Common myeloid progenitor, CD34-positive (primary cell): ENCODE measurements around the gene STAC.

Source experiments
- CTCF ChIA-PET: fragments of 350-600 bp; sonication (Branson Sonifier 250); formaldehyde crosslinking; loops from one replicate; lab custom pipeline; 2021; ENCODE audit warnings: antibody characterized with exemption; lab: Charles Lee
- POLR2A ChIA-PET: fragments of 350-600 bp; sonication (Branson Sonifier 250); formaldehyde crosslinking; loops from one replicate; lab custom pipeline; 2021; ENCODE audit warnings: antibody characterized with exemption; lab: Charles Lee
- DNase-seq, 3 donors: peaks; one replicate each; pipeline versions ENCODE4 v3.0.0 to v3.0.0-alpha.2; 2013
- H3K27ac ChIP-seq, 2 experiments: 1 replicate in 1 of 2; 2 replicates in 1 of 2; pipeline ENCODE4 v1.7.0; 2013; ENCODE audit warnings: inconsistent platforms in 2 of 2, low read length in 2 of 2, mild to moderate bottlenecking in 2 of 2, low read depth in 1 of 2, moderate library complexity in 1 of 2; ENCODE audit not compliant: severe bottlenecking in 2 of 2, insufficient read depth in 1 of 2, poor library complexity in 1 of 2
- H3K27me3 ChIP-seq, 5 experiments: replicated peaks in 2 of 5; 1 replicate in 3 of 5; 2 replicates in 2 of 5; pipeline versions ENCODE4 v1.6.1 to v1.7.0; 2013; ENCODE audit warnings: low read length in 4 of 5, mild to moderate bottlenecking in 2 of 5, moderate library complexity in 2 of 5, inconsistent platforms in 1 of 5; ENCODE audit not compliant: insufficient read depth in 5 of 5, control insufficient read depth in 4 of 5
- H3K36me3 ChIP-seq, 4 experiments: 1 replicate in 2 of 4; 2 replicates in 2 of 4; pipeline versions ENCODE4 v1.6.1 to v1.7.0; 2013; ENCODE audit warnings: low read length in 3 of 4, control low read depth in 1 of 4, mild to moderate bottlenecking in 1 of 4; ENCODE audit not compliant: control insufficient read depth in 4 of 4, insufficient read depth in 4 of 4
- H3K4me1 ChIP-seq, 4 experiments: 1 replicate in 3 of 4; 2 replicates in 1 of 4; pipeline versions ENCODE4 v1.6.1 to v1.7.1; 2013; ENCODE audit warnings: low read length in 3 of 4, mild to moderate bottlenecking in 3 of 4, control low read depth in 1 of 4, inconsistent platforms in 1 of 4, moderate library complexity in 1 of 4; ENCODE audit not compliant: control insufficient read depth in 4 of 4, insufficient read depth in 4 of 4; ENCODE audit errors: control extremely low read depth in 1 of 4
- H3K4me3 ChIP-seq, 7 experiments: 1 replicate in 4 of 7; 2 replicates in 3 of 7; pipeline versions ENCODE4 v1.5.1 to v1.7.0; 2013; ENCODE audit warnings: mild to moderate bottlenecking in 7 of 7, low read length in 6 of 7, moderate library complexity in 6 of 7, inconsistent platforms in 2 of 7, low read depth in 2 of 7, control low read depth in 1 of 7; ENCODE audit not compliant: insufficient read depth in 4 of 7, control insufficient read depth in 1 of 7; ENCODE audit errors: extremely low read depth in 1 of 7
- H3K9me3 ChIP-seq, 5 experiments: 1 replicate in 4 of 5; 2 replicates in 1 of 5; pipeline versions ENCODE4 v1.6.1 to v1.7.1; 2013; ENCODE audit warnings: low read length in 4 of 5, mild to moderate bottlenecking in 2 of 5, inconsistent platforms in 1 of 5, low read depth in 1 of 5, moderate library complexity in 1 of 5; ENCODE audit not compliant: control insufficient read depth in 4 of 5, insufficient read depth in 2 of 5; ENCODE audit errors: control extremely low read depth in 1 of 5
- WGBS: methylation state at CpG from one replicate; pipeline ENCODE4 v1.1.5; 2013; ENCODE audit not compliant: insufficient coverage; 5-methylcytosine and 5-hydroxymethylcytosine counted together

The STAC gene

DNA sequence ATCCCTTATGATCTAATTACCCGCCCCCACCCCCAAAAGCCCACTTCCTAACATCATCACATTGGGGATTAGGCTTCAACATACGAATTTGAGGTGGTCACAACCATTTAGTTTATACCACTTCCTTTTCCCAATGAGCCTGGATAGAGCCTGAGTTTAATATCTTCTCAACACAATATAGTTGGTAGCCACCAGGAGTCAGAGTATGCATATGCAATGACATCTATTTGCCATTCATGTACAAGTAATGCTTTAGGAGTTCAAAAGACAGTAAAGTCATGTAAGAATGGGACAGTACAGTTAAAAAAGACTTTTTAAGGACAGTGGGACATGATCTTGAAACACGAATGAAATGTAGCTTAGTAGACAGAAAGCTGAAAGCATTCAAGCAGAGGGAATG lies 211.7 kb downstream of the STAC start:
- Histone ChIP-seq H3K4me1 (no peaks in the 10 kb centered on the region), H3K9me3 (peaks cover 0 to 3% (median 0%) of the 10 kb centered on the region in 5 experiments), H3K4me3 (no peak overlapping the region), H3K36me3 (no peaks in the 10 kb centered on the region), H3K27ac (no peak overlapping the region), H3K27me3 (peaks cover 0 to 5% (median 0%) of the 10 kb centered on the region in 5 experiments)
- ChIA-PET POLR2A (no interaction called here), CTCF (no interaction called here)
- WGBS = 89% methylated on average over 3 of the region's 3 CpGs
- DNase-seq = no peak

DNA sequence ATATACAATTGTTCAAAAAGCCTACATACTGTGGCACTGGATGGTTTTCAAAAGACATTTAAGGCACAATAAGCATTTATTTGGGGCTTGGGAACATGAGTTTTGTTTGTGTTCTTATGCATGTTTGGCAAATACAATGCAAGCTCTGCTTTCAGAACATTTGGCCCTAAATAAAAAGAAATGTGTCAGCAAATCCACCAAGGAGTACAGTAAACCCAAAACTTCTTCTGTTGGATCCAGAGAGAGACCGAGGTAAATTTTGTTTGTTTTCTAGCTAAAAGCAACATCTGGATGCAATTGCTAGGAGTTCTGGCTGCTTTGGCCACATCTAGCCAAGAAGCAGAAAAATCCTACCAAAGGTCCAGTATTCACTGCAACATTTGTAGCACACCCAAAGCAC lies 215.2 kb downstream of the STAC start:
- POLR2A ChIA-PET = no interaction called here
- DNase-seq = no peak
- CTCF ChIA-PET = no interaction called here
- WGBS = no CpG with 5 or more reads among the region's 1 CpG
- H3K4me1 ChIP-seq = no peaks in the 10 kb centered on the region
- no peaks in the 10 kb centered on the region for H3K36me3 ChIP-seq
- H3K27me3 ChIP-seq = peaks cover 0 to 5% (median 0%) of the 10 kb centered on the region in 5 experiments
- H3K4me3 ChIP-seq = no peak overlapping the region
- H3K9me3 ChIP-seq = no peaks in the 10 kb centered on the region
- H3K27ac ChIP-seq = no peak overlapping the region

GRCh38 chr3:36596419-36596818 lies 216.1 kb downstream of the STAC start:
- H3K9me3 ChIP-seq = no peaks in the 10 kb centered on the region
- WGBS = 94% methylated on average over 2 of the region's 2 CpGs
- ChIA-PET CTCF (interaction anchor here (1.2 kb wide), 1 partner anchor 630 kb away, joined by 3 read pairs; no protein-coding TSS in a partner anchor), POLR2A (no interaction called here)
- no peak for DNase-seq
- H3K4me1 ChIP-seq = no peaks in the 10 kb centered on the region
- H3K27me3 ChIP-seq = peaks cover 0 to 5% (median 0%) of the 10 kb centered on the region in 5 experiments
- no peaks in the 10 kb centered on the region for H3K36me3 ChIP-seq
- no peak overlapping the region for H3K4me3 ChIP-seq
- H3K27ac ChIP-seq = no peak overlapping the region

- H3K9me3 ChIP-seq = no peaks in the 10 kb centered on the region
- 90% methylated on average over 2 of the region's 2 CpGs for WGBS
- no peak for DNase-seq
- no peaks in the 10 kb centered on the region for H3K36me3 ChIP-seq
- H3K4me1 ChIP-seq = no peaks in the 10 kb centered on the region
- CTCF ChIA-PET = interaction anchor here (1.2 kb wide), 1 partner anchor 631 kb away, joined by 3 read pairs; no protein-coding TSS in a partner anchor
- peaks cover 0 to 5% (median 0%) of the 10 kb centered on the region in 5 experiments for H3K27me3 ChIP-seq
- POLR2A ChIA-PET = no interaction called here
- H3K4me3 ChIP-seq = no peak overlapping the region
- no peak overlapping the region for H3K27ac ChIP-seq
Measured at GRCh38 chr3:36597422-36597821, 217.1 kb downstream of the STAC start.
